AG09309 (cell line): Measurements from ENCODE around the gene APMAP.

Experiments
- DNase-seq: peaks from one replicate; pipeline ENCODE4 v3.0.0-alpha.2; 2010; ENCODE audit warnings: low read depth
- H3K4me3 ChIP-seq: 2 replicates; pipeline ENCODE4 v1.5.1; 2011; ENCODE audit warnings: mild to moderate bottlenecking, low read depth, low read length, moderate library complexity; ENCODE audit not compliant: control insufficient read depth
- TF ChIP-seq, protein P1 (sequence below): IDR thresholded peaks from 2 replicates; pipeline ENCODE4 v1.5.1; 2011; ENCODE audit warnings: mild to moderate bottlenecking, low read depth, low read length, inconsistent platforms; ENCODE audit not compliant: insufficient read depth, control insufficient read depth; ENCODE audit errors: missing control alignments

The APMAP gene

DNA sequence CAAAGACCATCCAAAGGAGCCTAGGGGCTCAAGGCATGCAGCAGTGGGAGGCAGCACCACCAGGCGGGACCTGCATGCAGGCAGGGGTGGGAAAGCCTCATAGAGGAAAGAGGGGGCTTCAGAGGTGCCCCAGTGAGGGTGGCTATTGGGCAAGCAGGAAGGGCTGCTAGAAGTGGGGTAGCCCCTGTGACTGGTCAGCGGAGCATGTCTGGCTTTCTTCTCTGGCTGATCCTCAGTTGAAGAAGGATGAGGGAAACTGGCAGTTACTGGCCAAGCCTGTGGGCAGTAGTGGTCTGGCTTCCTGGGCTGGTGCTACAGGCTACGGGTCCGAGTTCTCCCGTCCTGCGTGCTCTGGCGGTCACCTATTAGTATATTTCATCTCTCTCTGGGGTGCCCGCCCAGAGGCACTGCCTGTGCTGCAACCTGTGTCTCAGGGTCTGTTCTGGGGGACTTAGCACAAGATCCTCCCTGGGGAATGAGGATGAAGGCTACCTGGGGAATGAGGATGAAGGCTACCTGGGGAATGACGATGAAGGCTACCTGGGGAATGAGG lies 79.4 kb downstream of the APMAP start:
- TF ChIP-seq, protein P1, sequence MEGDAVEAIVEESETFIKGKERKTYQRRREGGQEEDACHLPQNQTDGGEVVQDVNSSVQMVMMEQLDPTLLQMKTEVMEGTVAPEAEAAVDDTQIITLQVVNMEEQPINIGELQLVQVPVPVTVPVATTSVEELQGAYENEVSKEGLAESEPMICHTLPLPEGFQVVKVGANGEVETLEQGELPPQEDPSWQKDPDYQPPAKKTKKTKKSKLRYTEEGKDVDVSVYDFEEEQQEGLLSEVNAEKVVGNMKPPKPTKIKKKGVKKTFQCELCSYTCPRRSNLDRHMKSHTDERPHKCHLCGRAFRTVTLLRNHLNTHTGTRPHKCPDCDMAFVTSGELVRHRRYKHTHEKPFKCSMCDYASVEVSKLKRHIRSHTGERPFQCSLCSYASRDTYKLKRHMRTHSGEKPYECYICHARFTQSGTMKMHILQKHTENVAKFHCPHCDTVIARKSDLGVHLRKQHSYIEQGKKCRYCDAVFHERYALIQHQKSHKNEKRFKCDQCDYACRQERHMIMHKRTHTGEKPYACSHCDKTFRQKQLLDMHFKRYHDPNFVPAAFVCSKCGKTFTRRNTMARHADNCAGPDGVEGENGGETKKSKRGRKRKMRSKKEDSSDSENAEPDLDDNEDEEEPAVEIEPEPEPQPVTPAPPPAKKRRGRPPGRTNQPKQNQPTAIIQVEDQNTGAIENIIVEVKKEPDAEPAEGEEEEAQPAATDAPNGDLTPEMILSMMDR: no peak
- H3K4me3 ChIP-seq: no peak overlapping the region
- no peak for DNase-seq
